ENCODE measurements around the gene ALDH5A1. TPM values are rescaled to one million over a fixed set of nuclear protein-coding genes. Genes with fewer than 3 reads are reported as not detected.
"Not testable (repeated sequence)": the region's sequence is repeated elsewhere in the genome, so short reads cannot be mapped to it uniquely, and the experiment has no call there.

ALDH5A1 gene
- total RNA-seq, 1 donor from 2014 or later: 13.8 TPM

- no peak overlapping the region for H3K27ac ChIP-seq
- intact Hi-C loops (cut with DNase I): no loop called here
- no peak for ATAC-seq
- peaks cover 6% of the 10 kb centered on the region for H3K36me3 ChIP-seq
- no peaks in the 10 kb centered on the region for H3K27me3 ChIP-seq (ENCODE audit: low read depth)
- H3K4me3 ChIP-seq: no peak overlapping the region
- DNase-seq: no peak
- no peaks in the 10 kb centered on the region for H3K9me3 ChIP-seq
- no peaks in the 10 kb centered on the region for H3K4me1 ChIP-seq
- no peak for TF ChIP-seq CTCF (IDR thresholded peaks at IDR 0.05)
Observed at GRCh38 chr6:24501914-24502313, 7.1 kb downstream of the ALDH5A1 start.

DNA sequence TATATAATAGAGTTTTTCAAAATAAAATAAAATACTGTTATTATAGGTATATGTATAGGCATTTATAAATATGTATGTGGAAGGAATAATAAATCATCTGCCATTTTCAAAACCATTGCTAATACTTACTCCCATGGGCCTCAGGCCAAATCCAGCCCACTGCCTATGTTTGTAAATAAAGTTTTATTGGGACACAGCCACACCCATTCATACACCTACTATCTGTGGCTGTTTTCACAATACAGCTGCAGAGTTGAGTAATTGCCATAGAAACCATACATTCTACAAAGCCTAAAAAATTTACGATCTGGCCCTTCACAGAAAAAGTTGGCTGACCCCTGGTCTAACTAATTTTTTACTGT is 9.5 kb downstream of the ALDH5A1 start:
- intact Hi-C loops (cut with DNase I): no loop called here
- TF ChIP-seq CTCF (IDR thresholded peaks at IDR 0.05): no peak
- Histone ChIP-seq H3K36me3 (peaks cover 6% of the 10 kb centered on the region), H3K27ac (peak overlapping the region; percentile 54), H3K4me1 (no peaks in the 10 kb centered on the region), H3K9me3 (no peaks in the 10 kb centered on the region), H3K27me3 (ENCODE audit: low read depth) (no peaks in the 10 kb centered on the region), H3K4me3 (no peak overlapping the region)
- DNase-seq (no peak), ATAC-seq (peak; percentile 37 to 44)

DNA sequence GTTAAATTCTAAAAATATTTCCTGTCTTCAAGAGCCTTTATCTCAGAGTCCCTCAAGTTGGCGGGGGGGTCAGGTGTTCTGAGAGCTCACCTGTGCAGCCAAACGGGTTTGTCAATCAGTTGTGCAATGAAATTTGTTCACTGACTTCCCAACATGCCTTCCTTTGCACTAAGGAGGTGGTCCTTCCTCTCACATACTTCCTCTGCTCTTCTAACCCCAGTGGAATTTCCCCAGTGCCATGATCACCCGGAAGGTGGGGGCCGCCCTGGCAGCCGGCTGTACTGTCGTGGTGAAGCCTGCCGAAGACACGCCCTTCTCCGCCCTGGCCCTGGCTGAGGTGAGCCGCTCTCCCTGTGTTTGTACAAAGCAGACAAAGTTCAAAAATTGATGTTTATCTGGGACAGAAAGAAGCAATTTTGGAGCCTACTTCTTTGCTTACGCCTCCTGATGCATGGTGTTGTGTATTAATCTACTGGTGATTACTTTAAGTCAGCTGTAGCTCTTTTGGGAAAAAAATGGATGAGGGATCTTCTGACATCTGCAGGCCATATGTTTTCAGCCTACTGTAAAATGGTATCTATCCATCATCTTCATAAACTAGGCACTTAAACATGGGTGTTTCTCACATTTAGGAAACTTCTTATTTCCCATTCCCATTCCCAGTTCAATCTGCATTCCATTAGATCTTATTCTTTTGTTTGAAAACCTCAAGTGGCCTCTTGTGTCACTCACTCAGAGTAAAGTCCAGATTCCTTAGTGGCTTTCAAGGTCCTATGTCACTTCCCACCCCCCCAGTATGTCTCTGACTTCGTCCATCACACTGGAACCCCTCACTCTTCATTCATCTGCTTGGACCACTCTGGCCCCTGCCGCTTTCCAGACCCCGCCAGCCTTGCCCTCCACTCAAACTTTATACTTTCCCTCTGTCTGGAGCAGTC is 10.1 kb downstream of the ALDH5A1 start:
- intact Hi-C loops (cut with DNase I): no loop called here
- ATAC-seq (peak; percentile 96 to 98), DNase-seq (peak; percentile 83)
- no peaks in the 10 kb centered on the region for H3K4me1 ChIP-seq
- peak overlapping the region; percentile 54 for H3K27ac ChIP-seq
- H3K4me3 ChIP-seq: no peak overlapping the region
- TF ChIP-seq CTCF (IDR thresholded peaks at IDR 0.05): no peak
- peaks cover 6% of the 10 kb centered on the region for H3K36me3 ChIP-seq
- no peaks in the 10 kb centered on the region for H3K27me3 ChIP-seq (ENCODE audit: low read depth)
- no peaks in the 10 kb centered on the region for H3K9me3 ChIP-seq

DNA sequence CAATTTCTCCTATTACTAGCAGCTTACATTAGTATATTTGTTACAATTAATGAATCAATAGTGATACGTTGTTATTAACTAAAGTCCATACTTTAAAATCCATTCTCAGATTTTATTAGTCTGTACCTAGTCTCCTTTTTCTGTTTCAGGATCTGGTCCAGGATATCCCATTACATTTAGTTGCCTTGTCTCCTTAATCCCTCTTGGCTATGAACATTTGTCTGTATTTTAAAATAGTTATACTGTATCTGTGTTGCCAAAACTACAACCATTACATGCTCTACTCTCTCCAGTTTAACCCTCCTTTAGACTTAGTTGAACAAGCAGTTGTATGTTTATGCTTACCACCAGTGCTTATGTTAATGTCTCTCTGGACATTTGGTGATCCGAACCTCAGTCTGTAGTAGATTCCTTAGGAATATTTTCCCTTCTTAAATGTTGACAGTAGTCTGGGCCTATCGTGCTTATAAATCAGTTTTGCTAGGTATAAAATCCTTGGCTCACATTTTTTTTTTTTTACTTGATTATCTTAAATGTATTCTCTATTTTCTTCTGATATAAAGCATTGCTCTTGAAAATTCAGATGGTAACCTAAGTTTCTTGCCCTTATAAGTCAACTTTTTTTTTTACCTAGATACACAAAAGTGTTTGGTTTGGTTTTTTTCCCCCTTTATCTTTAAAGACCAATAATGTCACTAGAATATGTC is 12.2 kb downstream of the ALDH5A1 start:
- TF ChIP-seq CTCF (IDR thresholded peaks at IDR 0.05): no peak
- DNase-seq: no peak
- ATAC-seq: no peak

GRCh38 chr6:24511976-24512375 is 17.2 kb downstream of the ALDH5A1 start:
- intact Hi-C loops (cut with DNase I); H3K36me3 ChIP-seq: not testable (repeated sequence)

More for the DNA sequence above, 12.2 kb downstream of the ALDH5A1 start:
- no peaks in the 10 kb centered on the region for H3K4me1 ChIP-seq
- intact Hi-C loops (cut with DNase I): no loop called here
- no peaks in the 10 kb centered on the region for H3K9me3 ChIP-seq
- no peaks in the 10 kb centered on the region for H3K27me3 ChIP-seq (ENCODE audit: low read depth)
- H3K27ac ChIP-seq: no peak overlapping the region
- H3K4me3 ChIP-seq: no peak overlapping the region
- peaks cover 6% of the 10 kb centered on the region for H3K36me3 ChIP-seq

GRCh38 chr6:24513602-24514001 is 18.8 kb downstream of the ALDH5A1 start:
- Histone ChIP-seq H3K9me3 (no peaks in the 10 kb centered on the region), H3K27me3 (ENCODE audit: low read depth) (no peaks in the 10 kb centered on the region), H3K27ac (no peak overlapping the region), H3K36me3 (peaks cover 6% of the 10 kb centered on the region), H3K4me3 (no peak overlapping the region), H3K4me1 (no peaks in the 10 kb centered on the region)
- TF ChIP-seq CTCF (IDR thresholded peaks at IDR 0.05): no peak
- intact Hi-C loops (cut with DNase I): no loop called here
- ATAC-seq: no peak
- no peak for DNase-seq

More at GRCh38 chr6:24511976-24512375, 17.2 kb downstream of the ALDH5A1 start:
- ATAC-seq; H3K9me3 ChIP-seq; H3K27me3 ChIP-seq (ENCODE audit: low read depth); H3K4me3 ChIP-seq; H3K27ac ChIP-seq; DNase-seq; H3K4me1 ChIP-seq: not testable (repeated sequence)
